Activated CD4-positive, alpha-beta memory T cell treated with anti-CD3 and anti-CD28 coated beads for 36 hours (primary cell): ENCODE results near the gene IFNK. TPM values are rescaled to one million over a fixed set of nuclear protein-coding genes. Genes with fewer than 3 reads are reported as not detected.

ENCODE experiments used
- CTCF ChIA-PET: fragments of 350-600 bp; sonication (Branson Sonifier 250); formaldehyde crosslinking; loops from one replicate; lab custom pipeline; 2021; ENCODE audit warnings: antibody characterized with exemption, inconsistent platforms; lab: Charles Lee
- POLR2A ChIA-PET: fragments of 350-600 bp; sonication (Branson Sonifier 250); formaldehyde crosslinking; loops from one replicate; lab custom pipeline; 2021; ENCODE audit warnings: antibody characterized with exemption; lab: Charles Lee
- DNase-seq: peaks from one replicate; pipeline ENCODE4 v3.0.0-alpha.2; 2020
- H3K27ac Mint-ChIP-seq: one replicate; pipeline ENCODE4 v1.8.0; 2021; ENCODE audit warnings: mixed read lengths
- H3K27me3 Mint-ChIP-seq: one replicate; pipeline ENCODE4 v1.8.0; 2021; ENCODE audit warnings: mixed read lengths
- H3K36me3 Mint-ChIP-seq: one replicate; pipeline ENCODE4 v1.8.0; 2021; ENCODE audit warnings: mixed read lengths
- H3K4me1 Mint-ChIP-seq: one replicate; pipeline ENCODE4 v1.8.0; 2021; ENCODE audit warnings: low read depth, mixed read lengths
- H3K4me3 Mint-ChIP-seq: one replicate; pipeline ENCODE4 v1.8.0; 2021; ENCODE audit warnings: mild to moderate bottlenecking, mixed read lengths
- H3K9me3 Mint-ChIP-seq: one replicate; pipeline ENCODE4 v1.8.0; 2021; ENCODE audit warnings: mixed read lengths
- intact Hi-C: fragments of 100-400 bp; cut with micrococcal nuclease; formaldehyde crosslinking; loops from one replicate; pipeline ENCODE4 v1.15.1; 2023
- total RNA-seq, 2 experiments: library from RNA; stranded (reverse); gene quantifications; one replicate each; pipeline ENCODE4 v1.2.3, GENCODE V29; 2021

IFNK gene
- not detected for total RNA-seq

DNA sequence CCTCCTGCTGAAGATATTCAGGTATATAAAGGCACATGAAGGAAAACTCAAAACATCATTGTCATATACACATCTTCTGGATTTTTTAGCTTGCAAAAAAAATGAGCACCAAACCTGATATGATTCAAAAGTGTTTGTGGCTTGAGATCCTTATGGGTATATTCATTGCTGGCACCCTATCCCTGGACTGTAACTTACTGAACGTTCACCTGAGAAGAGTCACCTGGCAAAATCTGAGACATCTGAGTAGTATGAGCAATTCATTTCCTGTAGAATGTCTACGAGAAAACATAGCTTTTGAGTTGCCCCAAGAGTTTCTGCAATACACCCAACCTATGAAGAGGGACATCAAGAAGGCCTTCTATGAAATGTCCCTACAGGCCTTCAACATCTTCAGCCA lies at the start of gene IFNK:
Gene IFNK, plus strand, starts transcription at position 55 of the 400 bp plus-strand sequence. Its CDS starts 47 bp downstream, at position 102.
- H3K27me3 Mint-ChIP-seq = peaks cover 6% of the 10 kb centered on the region
- ChIA-PET CTCF (interaction anchor here (1.3 kb wide), 1 partner anchor 191 kb away, joined by 7 read pairs; no protein-coding TSS in a partner anchor), POLR2A (no interaction called here)
- H3K36me3 Mint-ChIP-seq = no peaks in the 10 kb centered on the region
- H3K4me3 Mint-ChIP-seq = no peak within 1 kb of the TSS
- H3K9me3 Mint-ChIP-seq = no peaks in the 10 kb centered on the region
- H3K4me1 Mint-ChIP-seq = peaks cover 8% of the 10 kb centered on the region
- intact Hi-C loops = no loop called here
- no peak for DNase-seq
- H3K27ac Mint-ChIP-seq = no peak within 1 kb of the TSS

GRCh38 chr9:27474305-27474704 lies 49.8 kb upstream of the IFNK start:
- POLR2A ChIA-PET = no interaction called here
- no peak overlapping the region for H3K27ac Mint-ChIP-seq
- no peaks in the 10 kb centered on the region for H3K27me3 Mint-ChIP-seq
- H3K4me1 Mint-ChIP-seq = no peaks in the 10 kb centered on the region
- DNase-seq = no peak
- H3K9me3 Mint-ChIP-seq = peaks cover 16% of the 10 kb centered on the region
- peaks cover 5% of the 10 kb centered on the region for H3K36me3 Mint-ChIP-seq
- CTCF ChIA-PET = no interaction called here
- intact Hi-C loops = no loop called here
- no peak overlapping the region for H3K4me3 Mint-ChIP-seq

GRCh38 chr9:27475057-27475595 lies 49.0 kb upstream of the IFNK start:
- Mint-ChIP-seq H3K9me3 (peaks cover 16% of the 10 kb centered on the region), H3K27ac (no peak overlapping the region), H3K4me3 (no peak overlapping the region), H3K4me1 (no peaks in the 10 kb centered on the region), H3K36me3 (peaks cover 5% of the 10 kb centered on the region), H3K27me3 (no peaks in the 10 kb centered on the region)
- intact Hi-C loops = no loop called here
- ChIA-PET CTCF (no interaction called here), POLR2A (no interaction called here)
- DNase-seq = no peak

GRCh38 chr9:27476870-27477515 lies 47.1 kb upstream of the IFNK start:
- no peak overlapping the region for H3K27ac Mint-ChIP-seq
- ChIA-PET CTCF (no interaction called here), POLR2A (no interaction called here)
- peaks cover 5% of the 10 kb centered on the region for H3K36me3 Mint-ChIP-seq
- no peak overlapping the region for H3K4me3 Mint-ChIP-seq
- no peaks in the 10 kb centered on the region for H3K27me3 Mint-ChIP-seq
- no peaks in the 10 kb centered on the region for H3K4me1 Mint-ChIP-seq
- intact Hi-C loops = no loop called here
- no peak for DNase-seq
- peaks cover 16% of the 10 kb centered on the region for H3K9me3 Mint-ChIP-seq

DNA sequence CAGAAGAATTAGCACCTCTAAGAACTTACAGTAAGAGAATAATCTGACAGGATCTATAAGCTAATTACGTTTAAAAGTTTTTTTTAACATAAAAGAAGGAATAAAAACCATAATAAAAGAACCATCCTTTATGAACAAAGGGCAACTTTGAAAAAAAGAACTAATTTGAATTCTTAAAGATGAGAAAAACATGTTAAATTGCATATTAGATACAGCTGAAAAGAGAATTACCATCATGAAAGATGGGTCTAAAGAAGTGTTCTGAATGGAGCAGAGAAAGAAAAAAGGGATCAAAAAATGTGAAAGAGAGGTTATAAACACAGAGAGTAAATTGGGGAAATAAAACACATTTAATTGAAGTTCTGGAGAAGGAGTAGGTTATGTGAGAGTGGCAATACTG lies 45.8 kb upstream of the IFNK start:
- intact Hi-C loops = no loop called here
- no peak for DNase-seq
- H3K27ac Mint-ChIP-seq = no peak overlapping the region
- CTCF ChIA-PET = no interaction called here
- POLR2A ChIA-PET = no interaction called here
- no peak overlapping the region for H3K4me3 Mint-ChIP-seq
- peaks cover 5% of the 10 kb centered on the region for H3K36me3 Mint-ChIP-seq
- peaks cover 16% of the 10 kb centered on the region for H3K9me3 Mint-ChIP-seq
- H3K4me1 Mint-ChIP-seq = no peaks in the 10 kb centered on the region
- H3K27me3 Mint-ChIP-seq = no peaks in the 10 kb centered on the region

DNA sequence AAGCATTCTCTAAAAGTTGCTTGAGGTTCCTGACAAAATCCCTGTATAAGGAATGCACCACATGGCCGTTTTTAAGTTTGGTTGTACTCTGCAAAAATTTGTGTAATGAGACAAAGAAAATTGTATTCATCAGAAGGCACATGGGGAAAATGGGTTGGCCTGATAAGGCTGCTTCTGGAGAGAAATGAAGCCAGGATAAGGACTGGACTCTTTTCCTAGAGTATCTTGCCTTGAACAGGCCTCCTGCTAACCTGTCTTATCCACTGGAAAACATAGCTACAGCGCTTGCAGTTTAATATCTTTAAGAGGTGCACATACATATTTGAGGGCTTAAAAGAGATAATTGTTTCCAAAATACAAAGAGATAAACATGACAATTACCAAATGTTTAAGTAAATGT lies 41.4 kb upstream of the IFNK start:
- intact Hi-C loops = no loop called here
- Mint-ChIP-seq H3K4me1 (peaks cover 8% of the 10 kb centered on the region), H3K9me3 (peaks cover 15% of the 10 kb centered on the region), H3K4me3 (no peak overlapping the region), H3K36me3 (peaks cover 5% of the 10 kb centered on the region), H3K27ac (no peak overlapping the region), H3K27me3 (no peaks in the 10 kb centered on the region)
- POLR2A ChIA-PET = no interaction called here
- CTCF ChIA-PET = no interaction called here
- DNase-seq = no peak

DNA sequence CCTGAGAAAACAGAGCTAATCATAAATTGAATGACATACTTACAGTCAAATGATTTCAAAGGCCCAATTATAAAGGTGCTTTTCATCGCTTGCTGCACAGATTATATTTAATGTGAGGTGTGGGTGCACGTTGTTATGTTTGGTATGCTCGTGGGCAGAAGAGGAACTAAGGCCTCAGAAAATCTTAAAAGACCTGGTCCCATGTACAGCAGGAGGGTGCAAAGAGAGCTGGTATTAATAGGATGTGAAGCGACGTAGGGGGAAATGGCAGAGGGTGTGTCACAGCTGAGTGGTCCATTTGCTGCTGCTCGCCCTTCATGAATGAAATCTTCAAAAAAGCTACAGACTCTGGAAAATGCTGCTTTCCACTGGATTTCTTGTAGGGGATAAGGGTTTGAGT lies 40.5 kb upstream of the IFNK start:
- Mint-ChIP-seq H3K27ac (no peak overlapping the region), H3K36me3 (no peaks in the 10 kb centered on the region), H3K4me3 (no peak overlapping the region), H3K9me3 (peaks cover 7% of the 10 kb centered on the region), H3K27me3 (no peaks in the 10 kb centered on the region), H3K4me1 (peaks cover 8% of the 10 kb centered on the region)
- intact Hi-C loops = no loop called here
- ChIA-PET CTCF (no interaction called here), POLR2A (no interaction called here)
- no peak for DNase-seq

GRCh38 chr9:27485158-27485557 lies 38.9 kb upstream of the IFNK start:
- Mint-ChIP-seq H3K27me3 (no peaks in the 10 kb centered on the region), H3K9me3 (no peaks in the 10 kb centered on the region), H3K27ac (no peak overlapping the region), H3K36me3 (no peaks in the 10 kb centered on the region), H3K4me1 (peaks cover 10% of the 10 kb centered on the region), H3K4me3 (no peak overlapping the region)
- ChIA-PET CTCF (no interaction called here), POLR2A (interaction anchor here (0.6 kb wide), 1 partner anchor 70 kb away, joined by 3 read pairs; no protein-coding TSS in a partner anchor)
- no peak for DNase-seq
- intact Hi-C loops = no loop called here

DNA sequence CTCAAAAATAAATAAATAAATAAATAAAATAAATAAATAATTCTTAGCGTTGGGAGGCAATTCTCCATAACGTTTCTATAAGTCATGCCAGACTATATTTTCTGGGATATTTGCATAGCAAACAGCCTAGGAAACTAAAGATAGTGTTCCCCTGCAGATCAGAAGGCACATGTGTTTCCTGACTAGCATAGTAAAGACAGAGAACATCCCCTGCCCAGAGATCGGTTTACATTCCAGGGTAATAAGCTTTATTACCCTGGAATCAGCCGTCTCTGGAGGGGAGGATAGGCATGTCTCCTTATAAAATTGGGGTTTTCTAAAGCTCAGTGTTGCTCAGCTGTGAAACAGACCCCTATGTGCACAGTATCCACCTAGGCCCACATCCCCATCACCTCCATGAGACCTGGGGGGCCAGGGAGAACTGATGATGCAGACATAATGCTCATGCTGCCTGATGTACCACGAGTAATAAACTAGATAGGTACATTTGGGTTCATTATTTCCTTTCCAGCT lies 36.9 kb upstream of the IFNK start:
- H3K4me1 Mint-ChIP-seq = peaks cover 10% of the 10 kb centered on the region
- intact Hi-C loops = no loop called here
- no peak overlapping the region for H3K27ac Mint-ChIP-seq
- POLR2A ChIA-PET = no interaction called here
- no peak overlapping the region for H3K4me3 Mint-ChIP-seq
- no peaks in the 10 kb centered on the region for H3K9me3 Mint-ChIP-seq
- DNase-seq = no peak
- H3K36me3 Mint-ChIP-seq = no peaks in the 10 kb centered on the region
- CTCF ChIA-PET = interaction anchor here (0.8 kb wide), 1 partner anchor 42 kb away, joined by 4 read pairs; the partner anchor contains the start of gene MOB3B
- H3K27me3 Mint-ChIP-seq = no peaks in the 10 kb centered on the region

DNA sequence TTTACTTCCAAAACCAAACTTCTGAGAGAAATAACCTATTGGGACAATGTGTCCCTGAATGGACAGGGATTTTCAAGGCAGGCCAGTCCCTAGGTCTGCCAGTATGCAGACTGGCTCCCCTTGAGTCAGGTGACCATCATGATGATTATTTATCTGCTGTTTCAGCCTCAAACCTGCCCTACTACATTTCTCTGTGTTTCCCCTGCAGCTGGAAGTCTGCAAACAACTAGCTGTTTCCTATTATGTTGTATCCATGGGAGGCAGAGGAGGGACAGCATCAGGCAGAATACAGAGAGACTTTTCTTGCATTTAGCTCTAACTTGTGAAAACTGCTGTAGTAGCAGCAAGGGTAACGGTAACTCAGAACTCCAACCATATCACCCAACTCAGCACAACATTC lies 36.2 kb upstream of the IFNK start:
- Mint-ChIP-seq H3K9me3 (peaks cover under 1% of the 10 kb centered on the region), H3K4me3 (no peak overlapping the region), H3K27ac (no peak overlapping the region), H3K27me3 (no peaks in the 10 kb centered on the region), H3K36me3 (peaks cover under 1% of the 10 kb centered on the region), H3K4me1 (peaks cover 10% of the 10 kb centered on the region)
- POLR2A ChIA-PET = no interaction called here
- no peak for DNase-seq
- CTCF ChIA-PET = interaction anchor here (0.8 kb wide), 1 partner anchor 41 kb away, joined by 4 read pairs; the partner anchor contains the start of gene MOB3B
- intact Hi-C loops = no loop called here

DNA sequence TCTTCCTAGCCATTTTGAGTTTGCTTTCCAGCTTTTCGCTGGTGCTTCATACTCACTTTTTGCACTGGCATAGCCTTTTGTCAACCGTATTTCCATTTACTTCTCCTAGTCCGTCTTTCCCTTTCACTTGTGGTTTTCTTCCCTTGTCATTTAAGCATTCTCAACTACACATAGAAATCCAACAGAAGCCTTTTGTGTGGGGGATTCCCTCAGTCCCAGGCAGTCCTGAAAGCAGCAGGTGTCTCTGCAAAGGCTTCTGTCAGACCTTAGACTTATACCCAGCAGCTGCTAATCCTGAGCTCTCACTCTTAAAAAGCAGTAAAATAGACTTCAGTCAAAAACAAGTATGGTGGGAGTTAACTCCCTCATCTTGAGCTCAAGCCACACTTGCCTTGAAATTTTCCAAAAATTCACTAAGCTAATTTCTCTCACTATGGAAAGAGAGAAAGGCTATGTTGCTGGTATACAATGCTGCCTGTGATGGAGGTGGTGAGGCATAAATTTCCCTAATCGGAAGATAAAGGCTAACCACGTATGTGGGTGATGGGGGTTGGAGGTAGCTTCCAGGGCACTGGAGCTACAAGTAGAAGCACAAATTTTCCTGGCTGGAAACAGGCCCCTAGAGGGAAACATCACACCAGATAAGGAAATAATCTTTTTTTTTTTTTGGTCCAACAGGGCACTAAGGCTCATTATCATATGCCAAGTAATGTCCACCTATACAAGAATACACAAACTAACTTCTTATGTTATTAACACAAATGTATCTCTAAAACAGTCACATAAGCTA lies 34.8 kb upstream of the IFNK start:
- Mint-ChIP-seq H3K9me3 (peaks cover 5% of the 10 kb centered on the region), H3K27me3 (no peaks in the 10 kb centered on the region)

DNA sequence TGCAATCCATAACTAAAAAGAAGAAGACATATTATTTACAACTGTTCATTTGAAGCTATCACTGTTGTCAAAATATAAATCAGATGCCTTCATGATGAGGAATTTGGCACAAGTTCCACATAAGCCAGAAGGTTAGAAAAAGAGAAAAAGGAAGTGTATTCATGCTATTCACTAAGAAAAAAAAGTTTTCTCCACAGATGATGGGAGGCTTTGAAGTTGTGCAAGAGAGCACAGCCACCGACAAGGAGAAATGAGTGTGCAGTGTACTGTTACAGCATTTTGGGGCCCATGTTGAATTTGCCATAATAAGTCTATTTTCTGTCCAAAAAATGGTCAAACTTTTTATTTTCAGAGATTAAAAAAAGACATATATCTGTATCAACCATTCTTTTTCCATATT lies 32.9 kb upstream of the IFNK start:
- Mint-ChIP-seq H3K36me3 (peaks cover 2% of the 10 kb centered on the region), H3K4me1 (peaks cover 2% of the 10 kb centered on the region), H3K27me3 (no peaks in the 10 kb centered on the region), H3K9me3 (peaks cover 10% of the 10 kb centered on the region), H3K4me3 (no peak overlapping the region), H3K27ac (no peak overlapping the region)
- POLR2A ChIA-PET = no interaction called here
- intact Hi-C loops = no loop called here
- CTCF ChIA-PET = no interaction called here
- DNase-seq = no peak

More for the DNA sequence above, 34.8 kb upstream of the IFNK start:
- ChIA-PET CTCF (interaction anchor here (1.5 kb wide), 1 partner anchor 10 kb away, joined by 3 read pairs; no protein-coding TSS in a partner anchor), POLR2A (no interaction called here)
- DNase-seq = no peak
- intact Hi-C loops = no loop called here
- H3K4me1 Mint-ChIP-seq = peaks cover 10% of the 10 kb centered on the region
- no peak overlapping the region for H3K27ac Mint-ChIP-seq
- no peak overlapping the region for H3K4me3 Mint-ChIP-seq
- peaks cover 2% of the 10 kb centered on the region for H3K36me3 Mint-ChIP-seq
